Activated T-helper 1 cell treated with anti-CD3 and anti-CD28 coated beads, Interleukin-12 subunit alpha, Interleukin-12 subunit beta, Interleukin-2, Interleukin-4 antibody, amounts not matched to agents 30 ng/mL and 10 ng/mL and 1 ng/mL, durations not matched to agents 14 hours and 24 hours and 36 hours (primary cell): ENCODE results near the gene CCL7. TPM values are rescaled to one million over a fixed set of nuclear protein-coding genes. Genes with fewer than 3 reads are reported as not detected.
"Not testable (repeated sequence)": the region's sequence is repeated elsewhere in the genome, so short reads cannot be mapped to it uniquely, and the experiment has no call there.

Experiments used
- DNase-seq: peaks from one replicate; pipeline ENCODE4 v3.0.0; 2021; ENCODE audit warnings: low spot score
- H3K27ac Mint-ChIP-seq: one replicate; pipeline ENCODE4 v1.8.0; 2021; ENCODE audit warnings: mild to moderate bottlenecking, mixed read lengths
- H3K27me3 Mint-ChIP-seq: one replicate; pipeline ENCODE4 v1.8.0; 2022; ENCODE audit warnings: mild to moderate bottlenecking, moderate library complexity, mixed read lengths; ENCODE audit not compliant: insufficient read depth
- H3K36me3 Mint-ChIP-seq: one replicate; pipeline ENCODE4 v1.8.0; 2021; ENCODE audit warnings: low read depth, mixed read lengths
- H3K4me1 Mint-ChIP-seq: one replicate; pipeline ENCODE4 v1.8.0; 2021; ENCODE audit warnings: low read depth, mixed read lengths
- H3K4me3 Mint-ChIP-seq: one replicate; pipeline ENCODE4 v1.8.0; 2021; ENCODE audit warnings: mild to moderate bottlenecking, moderate library complexity, mixed read lengths
- H3K9me3 Mint-ChIP-seq: one replicate; pipeline ENCODE4 v1.8.0; 2021; ENCODE audit warnings: mixed read lengths
- intact Hi-C: fragments of 100-400 bp; cut with micrococcal nuclease; formaldehyde crosslinking; loops from one replicate; pipeline ENCODE4 v1.15.1; 2024
- total RNA-seq: library from RNA; stranded (reverse); gene quantifications from 2 replicates; pipeline ENCODE4 v1.2.3, GENCODE V29; 2022

CCL7 gene
- total RNA-seq: not detected in 2 replicates

DNA sequence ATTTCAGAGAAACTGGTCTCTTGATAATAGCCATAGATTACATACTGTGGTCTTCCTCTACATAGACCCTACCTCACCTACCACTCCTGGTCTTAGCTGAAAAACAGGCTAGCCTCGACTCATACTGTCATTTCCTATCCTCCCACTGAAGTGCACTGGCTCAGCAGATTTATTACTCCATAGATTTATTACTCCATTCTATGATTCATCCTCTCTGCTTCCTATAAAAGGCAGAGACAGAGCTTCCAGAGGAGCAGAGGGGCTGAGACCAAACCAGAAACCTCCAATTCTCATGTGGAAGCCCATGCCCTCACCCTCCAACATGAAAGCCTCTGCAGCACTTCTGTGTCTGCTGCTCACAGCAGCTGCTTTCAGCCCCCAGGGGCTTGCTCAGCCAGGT, at the start of gene CCL7:
TSS of gene CCL7 (plus strand) at position 253 of the 400 bp plus-strand sequence. CDS start at position 323, 70 bp downstream.
- intact Hi-C loops: no loop called here
- no peaks in the 10 kb centered on the region for H3K36me3 Mint-ChIP-seq
- peaks cover 44% of the 10 kb centered on the region for H3K27me3 Mint-ChIP-seq
- DNase-seq: no peak
- no peaks in the 10 kb centered on the region for H3K9me3 Mint-ChIP-seq
- H3K27ac Mint-ChIP-seq: no peak within 1 kb of the TSS
- H3K4me3 Mint-ChIP-seq: no peak within 1 kb of the TSS
- no peaks in the 10 kb centered on the region for H3K4me1 Mint-ChIP-seq

- no peak for DNase-seq
- no peaks in the 10 kb centered on the region for H3K9me3 Mint-ChIP-seq
- intact Hi-C loops: no loop called here
- no peak overlapping the region for H3K4me3 Mint-ChIP-seq
- H3K4me1 Mint-ChIP-seq: no peaks in the 10 kb centered on the region
- no peaks in the 10 kb centered on the region for H3K36me3 Mint-ChIP-seq
- no peak overlapping the region for H3K27ac Mint-ChIP-seq
- H3K27me3 Mint-ChIP-seq: peaks cover 13% of the 10 kb centered on the region
These were observed 49.1 kb upstream of the CCL7 start for GRCh38 chr17:34220752-34221395.

GRCh38 chr17:34221411-34221810, 48.6 kb upstream of the CCL7 start:
- no peaks in the 10 kb centered on the region for H3K9me3 Mint-ChIP-seq
- intact Hi-C loops: no loop called here
- H3K4me1 Mint-ChIP-seq: no peaks in the 10 kb centered on the region
- no peaks in the 10 kb centered on the region for H3K36me3 Mint-ChIP-seq
- no peak overlapping the region for H3K4me3 Mint-ChIP-seq
- peaks cover 13% of the 10 kb centered on the region for H3K27me3 Mint-ChIP-seq
- no peak overlapping the region for H3K27ac Mint-ChIP-seq
- no peak for DNase-seq

- Mint-ChIP-seq H3K27me3 (peaks cover 15% of the 10 kb centered on the region), H3K4me3 (no peak overlapping the region), H3K36me3 (no peaks in the 10 kb centered on the region), H3K27ac (no peak overlapping the region), H3K9me3 (no peaks in the 10 kb centered on the region), H3K4me1 (no peaks in the 10 kb centered on the region)
- intact Hi-C loops: no loop called here
- DNase-seq: no peak
These were observed 47.1 kb upstream of the CCL7 start for GRCh38 chr17:34222722-34223497.

DNA sequence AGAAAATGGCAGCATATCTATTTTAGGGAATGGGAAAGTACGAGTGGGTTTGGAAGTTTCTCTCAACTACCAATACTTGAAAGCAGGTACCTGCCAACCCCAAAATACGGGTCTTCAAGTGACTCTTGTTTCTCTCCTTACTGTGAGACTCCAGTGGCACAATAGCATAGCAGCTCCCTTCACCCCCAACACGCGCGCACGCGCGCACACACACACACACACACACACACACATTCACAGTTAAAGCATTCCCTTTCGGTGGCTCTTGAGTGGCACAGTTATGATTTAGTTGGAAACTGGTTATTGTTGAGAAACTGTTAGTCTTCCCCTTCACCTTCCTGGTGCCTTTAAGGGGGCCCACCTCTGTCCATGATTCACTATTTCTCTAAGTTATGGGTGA, 45.0 kb upstream of the CCL7 start:
- Mint-ChIP-seq H3K36me3 (no peaks in the 10 kb centered on the region), H3K27me3 (peaks cover 11% of the 10 kb centered on the region), H3K4me1 (no peaks in the 10 kb centered on the region), H3K4me3 (no peak overlapping the region), H3K27ac (no peak overlapping the region), H3K9me3 (peaks cover 4% of the 10 kb centered on the region)
- intact Hi-C loops: no loop called here
- no peak for DNase-seq

DNA sequence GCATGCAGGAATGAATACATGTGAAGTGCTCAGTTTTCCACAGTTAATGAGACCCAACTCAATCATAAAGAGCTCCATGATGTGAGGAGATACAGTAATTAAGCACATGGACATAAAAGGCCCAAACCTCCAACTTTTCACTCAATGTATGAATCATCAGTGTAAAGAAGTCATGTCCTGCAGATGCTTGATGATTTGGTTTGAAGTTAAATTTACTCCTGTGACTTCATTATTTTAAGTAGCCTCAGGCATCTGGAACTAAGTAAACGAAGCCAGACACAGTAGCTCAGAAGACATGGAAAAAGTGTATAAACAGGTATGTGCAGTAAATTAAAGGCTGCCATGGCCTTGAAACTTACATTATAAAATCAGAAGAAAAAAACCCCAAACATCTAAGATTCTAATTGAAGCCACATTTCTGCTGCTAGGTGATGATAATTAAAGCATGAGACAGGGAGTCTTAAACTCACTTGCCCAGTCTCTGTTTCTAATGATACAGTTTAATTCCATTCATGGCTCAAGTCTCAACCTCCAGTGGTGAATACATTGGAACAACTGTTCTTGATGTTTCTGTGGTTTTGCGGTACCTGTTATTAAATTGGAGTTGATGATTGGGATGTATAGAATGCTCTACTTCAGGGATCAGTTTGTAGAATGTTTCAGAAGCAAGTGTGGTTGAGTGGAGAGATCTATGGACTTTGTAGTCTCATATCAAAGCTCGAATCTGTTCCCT, 43.8 kb upstream of the CCL7 start:
- H3K4me3 Mint-ChIP-seq: no peak overlapping the region
- no peak overlapping the region for H3K27ac Mint-ChIP-seq
- no peaks in the 10 kb centered on the region for H3K4me1 Mint-ChIP-seq
- no peak for DNase-seq
- peaks cover 13% of the 10 kb centered on the region for H3K27me3 Mint-ChIP-seq
- H3K36me3 Mint-ChIP-seq: no peaks in the 10 kb centered on the region
- H3K9me3 Mint-ChIP-seq: peaks cover 4% of the 10 kb centered on the region
- intact Hi-C loops: no loop called here

- no peak for DNase-seq
- Mint-ChIP-seq H3K4me3 (no peak overlapping the region), H3K27me3 (peaks cover 16% of the 10 kb centered on the region), H3K27ac (no peak overlapping the region), H3K9me3 (peaks cover 4% of the 10 kb centered on the region), H3K36me3 (no peaks in the 10 kb centered on the region), H3K4me1 (no peaks in the 10 kb centered on the region)
- intact Hi-C loops: no loop called here
These were observed 43.3 kb upstream of the CCL7 start for GRCh38 chr17:34226744-34227034.

- H3K9me3 Mint-ChIP-seq, H3K36me3 Mint-ChIP-seq, H3K4me1 Mint-ChIP-seq, H3K4me3 Mint-ChIP-seq, H3K27ac Mint-ChIP-seq, DNase-seq, intact Hi-C loops: not testable (repeated sequence)
- H3K27me3 Mint-ChIP-seq: peaks cover 16% of the 10 kb centered on the region
These were observed 42.7 kb upstream of the CCL7 start for GRCh38 chr17:34227293-34227692.

- Mint-ChIP-seq H3K27ac (no peak overlapping the region), H3K9me3 (peaks cover 4% of the 10 kb centered on the region), H3K36me3 (no peaks in the 10 kb centered on the region), H3K4me1 (no peaks in the 10 kb centered on the region), H3K27me3 (peaks cover 16% of the 10 kb centered on the region), H3K4me3 (no peak overlapping the region)
- DNase-seq: no peak
- intact Hi-C loops: no loop called here
These were observed 42.3 kb upstream of the CCL7 start for GRCh38 chr17:34227707-34228106.

DNA sequence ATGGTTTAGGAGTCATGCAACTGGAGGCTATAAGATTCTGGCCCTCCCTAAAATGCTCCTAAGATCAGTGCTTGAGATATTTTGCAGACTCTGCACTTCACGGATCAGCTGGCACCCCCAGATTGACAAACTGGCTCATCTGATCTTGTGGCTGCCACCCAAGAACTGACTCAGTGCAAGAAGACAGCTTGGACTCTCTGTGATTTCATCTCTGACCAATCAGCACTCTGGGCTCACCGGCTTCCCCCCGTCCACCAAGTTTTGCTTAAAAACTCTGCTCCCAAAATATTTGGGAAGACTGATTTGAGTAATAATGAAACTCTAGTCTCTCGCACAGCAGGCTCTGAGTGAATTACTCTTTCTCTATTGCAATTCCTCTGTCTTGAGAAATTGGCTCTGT, 41.2 kb upstream of the CCL7 start:
- H3K9me3 Mint-ChIP-seq: peaks cover 4% of the 10 kb centered on the region
- H3K4me1 Mint-ChIP-seq: no peaks in the 10 kb centered on the region
- H3K27me3 Mint-ChIP-seq: peaks cover 16% of the 10 kb centered on the region
- intact Hi-C loops: no loop called here
- DNase-seq: no peak
- H3K4me3 Mint-ChIP-seq: no peak overlapping the region
- no peak overlapping the region for H3K27ac Mint-ChIP-seq
- no peaks in the 10 kb centered on the region for H3K36me3 Mint-ChIP-seq

DNA sequence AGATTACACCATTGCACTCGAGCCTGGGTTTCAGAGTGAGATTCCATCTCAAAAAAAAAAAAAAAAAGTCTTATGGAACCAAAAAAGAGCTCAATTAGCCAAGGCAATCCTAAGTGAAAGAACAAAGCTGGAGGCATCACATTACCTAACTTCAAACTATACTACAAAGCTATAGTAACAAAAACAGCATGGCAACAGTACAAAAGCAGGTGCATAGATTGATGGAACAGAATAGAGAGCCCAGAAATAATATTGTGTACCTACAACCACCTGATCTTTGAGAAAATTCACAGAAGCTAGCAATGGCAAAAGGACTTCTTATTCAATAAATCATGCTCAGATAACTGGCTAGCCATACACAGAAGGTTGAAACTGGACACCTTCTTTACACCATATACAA, 39.7 kb upstream of the CCL7 start:
- peaks cover 16% of the 10 kb centered on the region for H3K27me3 Mint-ChIP-seq
- H3K9me3 Mint-ChIP-seq: peaks cover 4% of the 10 kb centered on the region
- no peak overlapping the region for H3K27ac Mint-ChIP-seq
- no peaks in the 10 kb centered on the region for H3K4me1 Mint-ChIP-seq
- intact Hi-C loops: no loop called here
- H3K36me3 Mint-ChIP-seq: no peaks in the 10 kb centered on the region
- H3K4me3 Mint-ChIP-seq: no peak overlapping the region
- no peak for DNase-seq

GRCh38 chr17:34234616-34235015, 35.4 kb upstream of the CCL7 start:
- H3K27ac Mint-ChIP-seq: no peak overlapping the region
- intact Hi-C loops: no loop called here
- no peak overlapping the region for H3K4me3 Mint-ChIP-seq
- no peaks in the 10 kb centered on the region for H3K36me3 Mint-ChIP-seq
- peaks cover 1% of the 10 kb centered on the region for H3K9me3 Mint-ChIP-seq
- no peaks in the 10 kb centered on the region for H3K4me1 Mint-ChIP-seq
- DNase-seq: no peak
- peaks cover 8% of the 10 kb centered on the region for H3K27me3 Mint-ChIP-seq

DNA sequence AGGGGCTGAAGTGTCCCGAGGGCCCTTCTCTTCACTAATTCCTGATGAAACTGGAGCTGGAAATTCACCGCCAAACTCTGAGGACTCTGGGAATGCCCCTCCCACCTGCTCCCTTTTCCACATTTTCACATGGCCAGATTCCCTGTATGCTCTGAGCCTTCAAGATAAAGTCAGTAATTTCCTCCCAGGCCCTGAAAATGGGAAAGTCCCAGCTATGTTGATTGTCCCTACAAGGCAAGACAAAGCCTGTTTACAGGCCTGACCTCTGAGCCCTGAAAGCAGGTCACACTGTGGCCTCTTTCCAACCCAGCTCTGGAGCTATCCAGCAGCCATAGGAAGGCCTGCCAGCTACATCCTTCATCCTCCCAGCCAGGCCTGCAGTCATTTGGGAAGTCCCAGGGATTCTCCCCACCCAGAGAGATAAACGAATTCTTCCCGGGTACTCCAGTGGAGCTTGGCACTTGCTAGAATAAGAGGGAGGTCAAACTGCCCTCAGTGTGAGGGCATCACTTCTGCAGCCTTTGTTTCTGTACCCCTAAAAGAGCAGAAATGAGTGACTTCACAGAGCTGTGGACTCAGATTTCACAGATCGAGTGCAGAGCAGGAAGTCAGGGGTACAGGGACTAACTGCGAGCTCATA, 34.5 kb upstream of the CCL7 start:
- no peak overlapping the region for H3K27ac Mint-ChIP-seq
- no peaks in the 10 kb centered on the region for H3K9me3 Mint-ChIP-seq
- H3K4me3 Mint-ChIP-seq: no peak overlapping the region
- no peaks in the 10 kb centered on the region for H3K4me1 Mint-ChIP-seq
- H3K27me3 Mint-ChIP-seq: peaks cover 13% of the 10 kb centered on the region
- no peak for DNase-seq
- intact Hi-C loops: no loop called here
- H3K36me3 Mint-ChIP-seq: no peaks in the 10 kb centered on the region
